GM12873 (cell line): ENCODE data around the gene SHROOM3.

Experiments used
- TF ChIP-seq, protein P1 (sequence below): IDR thresholded peaks from 2 replicates; pipeline ENCODE4 v1.5.1; 2012; ENCODE audit warnings: low read depth, mild to moderate bottlenecking, moderate library complexity, low read length, control low read depth; ENCODE audit not compliant: insufficient read depth; ENCODE audit errors: missing control alignments

SHROOM3 gene

DNA sequence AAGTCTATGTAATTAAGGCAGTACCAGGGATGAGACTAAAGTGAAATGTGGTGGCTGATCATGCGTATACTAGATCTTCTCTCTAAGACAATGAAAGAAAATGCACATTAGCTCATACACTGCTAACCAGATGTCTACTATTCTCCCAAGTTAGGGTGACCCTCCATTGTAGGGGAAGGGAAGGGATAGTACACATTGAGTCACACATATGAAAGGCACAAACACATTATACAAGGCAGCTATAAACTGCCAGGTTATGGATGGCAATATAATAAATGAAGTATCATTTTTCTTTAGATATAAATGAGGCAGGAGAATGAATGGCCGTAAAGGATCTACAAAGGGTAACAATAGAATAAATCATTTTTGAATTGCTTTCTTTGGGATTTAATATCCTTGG is 4.5 kb downstream of the SHROOM3 start:
- TF ChIP-seq, protein P1, sequence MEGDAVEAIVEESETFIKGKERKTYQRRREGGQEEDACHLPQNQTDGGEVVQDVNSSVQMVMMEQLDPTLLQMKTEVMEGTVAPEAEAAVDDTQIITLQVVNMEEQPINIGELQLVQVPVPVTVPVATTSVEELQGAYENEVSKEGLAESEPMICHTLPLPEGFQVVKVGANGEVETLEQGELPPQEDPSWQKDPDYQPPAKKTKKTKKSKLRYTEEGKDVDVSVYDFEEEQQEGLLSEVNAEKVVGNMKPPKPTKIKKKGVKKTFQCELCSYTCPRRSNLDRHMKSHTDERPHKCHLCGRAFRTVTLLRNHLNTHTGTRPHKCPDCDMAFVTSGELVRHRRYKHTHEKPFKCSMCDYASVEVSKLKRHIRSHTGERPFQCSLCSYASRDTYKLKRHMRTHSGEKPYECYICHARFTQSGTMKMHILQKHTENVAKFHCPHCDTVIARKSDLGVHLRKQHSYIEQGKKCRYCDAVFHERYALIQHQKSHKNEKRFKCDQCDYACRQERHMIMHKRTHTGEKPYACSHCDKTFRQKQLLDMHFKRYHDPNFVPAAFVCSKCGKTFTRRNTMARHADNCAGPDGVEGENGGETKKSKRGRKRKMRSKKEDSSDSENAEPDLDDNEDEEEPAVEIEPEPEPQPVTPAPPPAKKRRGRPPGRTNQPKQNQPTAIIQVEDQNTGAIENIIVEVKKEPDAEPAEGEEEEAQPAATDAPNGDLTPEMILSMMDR: no peak

DNA sequence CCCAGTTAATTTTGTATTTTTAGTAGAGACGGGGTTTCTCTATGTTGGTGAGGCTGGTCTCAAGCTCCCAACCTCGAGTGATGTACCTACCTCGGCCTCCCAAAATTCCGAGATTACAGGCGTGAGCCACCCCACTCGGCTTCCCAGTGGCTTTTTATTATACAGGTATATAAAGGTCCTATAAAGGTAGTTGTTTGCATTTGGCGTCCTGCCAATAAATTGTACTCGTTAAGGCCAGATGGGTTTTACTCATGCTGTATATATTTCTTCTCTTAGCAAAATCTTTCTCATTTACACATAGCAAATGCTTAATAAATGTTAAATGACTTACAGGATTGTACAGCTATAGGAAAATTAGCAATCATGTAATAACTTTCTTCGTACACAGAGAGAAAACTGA is 6.9 kb downstream of the SHROOM3 start:
- TF ChIP-seq, protein P1: no peak

DNA sequence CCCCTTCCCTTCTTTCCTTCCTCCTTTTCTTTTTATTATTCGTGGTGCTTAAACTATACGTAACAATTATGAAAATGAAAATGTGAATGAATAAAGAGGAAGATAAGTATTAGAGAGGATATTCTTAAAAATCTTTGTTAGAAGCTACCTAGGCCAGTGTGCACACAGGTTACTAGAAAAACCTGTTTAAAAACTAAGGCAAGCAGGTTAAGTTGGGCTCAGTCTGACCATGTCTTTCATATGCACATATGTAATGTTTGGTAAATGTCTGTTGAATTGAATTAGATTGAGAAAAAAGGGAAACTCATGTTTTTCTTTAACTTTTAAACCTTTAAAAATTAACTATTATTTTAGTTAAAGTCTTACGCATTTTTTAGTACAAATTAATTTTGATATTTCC is 7.8 kb downstream of the SHROOM3 start:
- TF ChIP-seq, protein P1: no peak

DNA sequence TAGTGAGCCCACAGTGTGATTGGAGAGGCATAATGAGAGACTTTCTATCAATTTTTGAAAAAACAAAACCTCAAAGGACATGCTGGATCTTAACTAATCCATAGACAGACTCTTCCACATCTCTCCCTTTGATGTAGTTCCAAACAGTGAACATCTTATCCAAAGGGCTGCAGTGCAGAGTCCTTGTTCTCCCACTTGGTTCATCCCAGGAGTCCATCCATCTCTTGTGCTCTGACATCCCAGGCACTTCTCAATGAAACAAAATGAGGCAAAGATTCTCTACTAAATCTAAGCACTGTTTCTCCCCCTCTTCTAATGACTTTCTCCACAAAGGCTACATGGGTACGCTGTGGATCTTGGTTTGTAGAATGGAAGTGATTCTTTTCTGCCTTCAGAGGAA is 8.3 kb downstream of the SHROOM3 start:
- TF ChIP-seq, protein P1: no peak

DNA sequence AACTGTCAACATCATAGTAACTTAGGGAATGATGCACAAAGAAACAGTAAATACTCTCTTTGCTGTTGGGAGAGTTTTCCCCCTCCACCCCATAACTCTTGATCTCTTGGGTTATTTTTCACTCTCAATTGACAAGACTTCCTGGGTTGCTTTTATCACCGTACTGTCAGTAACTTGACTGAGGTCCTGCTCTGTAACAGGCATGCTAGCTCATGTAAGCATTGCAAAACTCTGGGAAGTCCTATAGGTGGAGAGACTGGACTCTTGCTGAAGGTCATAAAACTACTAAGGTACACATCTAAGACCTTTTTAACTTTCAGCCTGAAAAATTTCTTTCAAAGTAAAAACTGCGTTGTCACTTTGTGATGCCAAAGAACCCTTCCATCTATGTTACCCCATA is 10.9 kb downstream of the SHROOM3 start:
- TF ChIP-seq, protein P1: no peak

DNA sequence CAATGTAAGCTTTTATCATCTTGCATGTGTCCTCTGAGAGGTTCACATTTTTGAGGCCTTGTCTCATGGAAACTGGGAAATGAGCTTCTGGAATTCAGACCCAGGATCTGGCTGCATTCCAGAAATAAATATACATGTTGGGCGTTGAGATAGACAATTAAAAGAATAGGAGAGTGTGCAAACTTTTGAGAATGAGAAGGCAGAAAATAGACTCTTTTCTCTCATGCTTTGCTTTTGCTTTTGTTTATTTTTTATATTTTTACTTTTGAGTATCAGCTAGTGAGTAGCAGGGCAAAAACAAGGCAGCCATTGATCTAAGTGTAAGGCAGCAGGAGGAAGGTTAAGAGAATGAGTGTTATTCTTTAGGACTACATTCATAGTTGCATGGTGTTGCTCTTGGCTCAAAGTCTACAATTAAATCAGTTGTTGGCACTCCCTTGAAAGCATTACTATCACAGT is 12.4 kb downstream of the SHROOM3 start:
- TF ChIP-seq, protein P1: no peak

DNA sequence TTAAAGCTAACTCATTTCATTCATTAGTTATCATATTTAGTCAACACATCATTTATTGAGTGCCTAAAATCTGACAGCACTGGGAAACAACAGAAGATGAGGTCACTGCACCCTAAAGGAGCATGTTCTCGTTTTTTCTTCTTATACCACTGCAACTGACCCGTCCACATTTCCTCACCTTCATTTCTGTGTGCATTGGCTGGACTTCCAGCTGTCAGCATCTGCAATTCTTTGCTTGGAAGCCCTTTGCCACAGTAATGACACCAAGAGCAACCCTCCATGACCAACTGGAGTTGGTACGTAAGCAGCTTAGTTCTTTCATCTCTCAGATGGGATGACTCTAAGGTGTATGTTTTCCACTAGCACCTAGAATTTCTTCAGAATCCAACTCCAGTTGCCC is 13.2 kb downstream of the SHROOM3 start:
- TF ChIP-seq, protein P1: no peak
